Activated CD8-positive, alpha-beta T cell treated with anti-CD3 and anti-CD28 coated beads, Interleukin-2, amount 10 ng/mL, durations not matched to agents 7 days and 5 days (primary cell): ENCODE data around the gene UBE2L6. TPM values are rescaled to one million over a fixed set of nuclear protein-coding genes. Genes with fewer than 3 reads are reported as not detected.
A peak's percentile ranks its signal among the peaks of the same experiment; 100 is the strongest.

Source experiments
- ATAC-seq: fragments of 150-1000 bp; cut with Tn5 transposase; one replicate; pipeline ENCODE4 v1.10.0; 2021; ENCODE audit warnings: moderate library complexity
- CTCF ChIA-PET: fragments of 350-600 bp; sonication (Branson Sonifier 250); formaldehyde crosslinking; loops from one replicate; lab custom pipeline; 2021; ENCODE audit warnings: antibody characterized with exemption; lab: Charles Lee
- POLR2A ChIA-PET: fragments of 350-600 bp; sonication (Branson Sonifier 250); formaldehyde crosslinking; loops from one replicate; lab custom pipeline; 2021; ENCODE audit warnings: antibody characterized with exemption; lab: Charles Lee
- DNase-seq: peaks from one replicate; pipeline ENCODE4 v3.0.0-alpha.2; 2020
- H3K27ac Mint-ChIP-seq: one replicate; pipeline ENCODE4 v1.8.0; 2021; ENCODE audit warnings: mild to moderate bottlenecking, mixed read lengths
- H3K27me3 Mint-ChIP-seq: one replicate; pipeline ENCODE4 v1.8.0; 2021; ENCODE audit warnings: low read depth, mixed read lengths
- H3K36me3 Mint-ChIP-seq: one replicate; pipeline ENCODE4 v1.8.0; 2021; ENCODE audit warnings: low read depth, mixed read lengths
- H3K4me1 Mint-ChIP-seq: one replicate; pipeline ENCODE4 v1.8.0; 2021; ENCODE audit warnings: low read depth, mixed read lengths
- H3K4me3 Mint-ChIP-seq: one replicate; pipeline ENCODE4 v1.8.0; 2021; ENCODE audit warnings: mild to moderate bottlenecking, mixed read lengths
- H3K9me3 Mint-ChIP-seq: one replicate; pipeline ENCODE4 v1.8.0; 2022; ENCODE audit warnings: mixed read lengths; ENCODE audit not compliant: insufficient read depth
- total RNA-seq, 2 experiments: library from RNA; stranded (reverse); gene quantifications; one replicate each; pipeline ENCODE4 v1.2.3, GENCODE V29; 2021

UBE2L6 gene
- 100 to 1,000 TPM; 222 to 232 TPM for total RNA-seq

DNA sequence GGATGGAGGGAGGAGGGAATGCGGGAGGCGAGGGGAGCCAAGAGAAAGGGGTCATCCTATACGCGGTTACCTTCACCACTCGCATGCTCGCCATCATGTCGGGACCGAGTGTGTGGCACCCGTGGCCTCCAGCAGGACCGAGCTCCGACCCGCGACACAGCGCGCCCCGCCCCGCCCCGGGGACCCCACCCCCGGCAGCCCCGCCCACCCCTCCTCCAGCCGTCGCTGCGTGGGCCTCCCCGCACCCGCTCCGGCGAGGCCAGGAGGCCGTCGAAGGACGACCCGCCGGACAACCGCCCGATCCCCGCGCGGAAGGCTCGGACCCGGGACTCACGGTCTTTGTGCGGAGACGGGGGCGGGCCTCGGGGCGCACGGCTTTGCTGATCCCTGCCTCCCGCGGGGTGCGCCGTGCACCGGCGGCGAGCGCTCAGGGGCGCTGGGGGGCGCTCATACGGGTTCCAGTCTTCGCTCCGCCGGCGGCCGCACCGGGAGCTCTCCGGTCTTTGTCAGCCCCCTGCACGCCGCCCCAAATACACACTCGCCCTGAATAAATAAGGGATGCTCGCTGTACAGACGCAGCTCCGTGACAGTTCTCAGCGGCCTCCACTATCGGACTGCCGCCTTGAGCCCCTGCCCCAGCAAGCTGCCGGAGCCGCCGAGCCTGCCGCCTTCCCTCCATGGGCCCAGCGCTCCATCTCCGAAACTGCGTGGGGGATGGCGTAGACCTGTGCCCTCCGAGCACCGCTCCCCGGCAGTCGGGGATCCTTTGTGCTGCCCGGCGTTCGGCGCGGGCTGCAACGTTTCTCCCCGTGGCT is at the start of gene UBE2L6:
TSS of gene UBE2L6 (minus strand) at position 158 of the 815 bp plus-strand sequence. CDS start at position 97, 61 bp downstream.
- ATAC-seq (peak; percentile 76), DNase-seq (peak; percentile 72)
- H3K36me3 Mint-ChIP-seq, result peaks cover 34% of the 10 kb centered on the region
- ChIA-PET POLR2A (interaction anchor here (1.0 to 2.6 kb wide), 11 partner anchors 17 to 174 kb away, joined by 3 to 34 read pairs (median 5); partner anchors contain the start of genes SELENOH and TIMM10), CTCF (interaction anchor here (0.8 to 9.3 kb wide), 25 partner anchors 8 to 233 kb away, joined by 3 to 421 read pairs (median 5); partner anchors contain the start of genes MED19, SELENOH, SLC43A1 and TIMM10)
- no peaks in the 10 kb centered on the region for H3K27me3 Mint-ChIP-seq
- H3K4me3 Mint-ChIP-seq, result peak within 1 kb of the TSS; percentile 97
- H3K27ac Mint-ChIP-seq, result peak within 1 kb of the TSS; percentile 93
- H3K4me1 Mint-ChIP-seq, result peaks cover 47% of the 10 kb centered on the region
- H3K9me3 Mint-ChIP-seq, result no peaks in the 10 kb centered on the region

DNA sequence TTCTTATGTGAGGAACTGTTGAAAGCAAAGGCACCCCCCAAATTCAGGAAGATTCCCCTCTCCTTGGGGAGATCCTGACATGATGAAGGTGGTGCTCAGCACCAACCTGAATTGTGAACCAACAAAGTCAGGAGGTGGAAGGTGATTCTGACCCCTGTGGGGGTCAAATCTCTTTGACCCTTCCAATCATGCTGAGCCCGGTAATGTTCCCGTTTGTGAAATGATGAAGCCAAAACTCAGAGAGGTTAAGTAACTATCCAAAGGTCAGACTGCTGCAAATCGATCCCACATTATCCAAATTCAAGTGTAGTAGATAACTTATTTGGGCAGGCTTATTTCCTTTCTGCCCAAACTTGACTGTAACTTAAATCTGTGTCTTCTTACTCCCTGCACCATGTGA is 49.1 kb upstream of the UBE2L6 start:
- ChIA-PET CTCF (no interaction called here), POLR2A (no interaction called here)
- no peak overlapping the region for H3K4me3 Mint-ChIP-seq
- DNase-seq, result no peak
- H3K27ac Mint-ChIP-seq, result no peak overlapping the region
- H3K9me3 Mint-ChIP-seq, result peaks cover 9% of the 10 kb centered on the region
- H3K36me3 Mint-ChIP-seq, result no peaks in the 10 kb centered on the region
- no peak for ATAC-seq
- no peaks in the 10 kb centered on the region for H3K4me1 Mint-ChIP-seq
- H3K27me3 Mint-ChIP-seq, result peaks cover 16% of the 10 kb centered on the region

GRCh38 chr11:57615308-57615707 is 47.8 kb upstream of the UBE2L6 start:
- Mint-ChIP-seq H3K9me3 (peaks cover 4% of the 10 kb centered on the region), H3K4me1 (no peaks in the 10 kb centered on the region), H3K27ac (no peak overlapping the region), H3K4me3 (no peak overlapping the region), H3K36me3 (no peaks in the 10 kb centered on the region), H3K27me3 (peaks cover 20% of the 10 kb centered on the region)
- POLR2A ChIA-PET, result no interaction called here
- no peak for ATAC-seq
- no peak for DNase-seq
- CTCF ChIA-PET, result no interaction called here

DNA sequence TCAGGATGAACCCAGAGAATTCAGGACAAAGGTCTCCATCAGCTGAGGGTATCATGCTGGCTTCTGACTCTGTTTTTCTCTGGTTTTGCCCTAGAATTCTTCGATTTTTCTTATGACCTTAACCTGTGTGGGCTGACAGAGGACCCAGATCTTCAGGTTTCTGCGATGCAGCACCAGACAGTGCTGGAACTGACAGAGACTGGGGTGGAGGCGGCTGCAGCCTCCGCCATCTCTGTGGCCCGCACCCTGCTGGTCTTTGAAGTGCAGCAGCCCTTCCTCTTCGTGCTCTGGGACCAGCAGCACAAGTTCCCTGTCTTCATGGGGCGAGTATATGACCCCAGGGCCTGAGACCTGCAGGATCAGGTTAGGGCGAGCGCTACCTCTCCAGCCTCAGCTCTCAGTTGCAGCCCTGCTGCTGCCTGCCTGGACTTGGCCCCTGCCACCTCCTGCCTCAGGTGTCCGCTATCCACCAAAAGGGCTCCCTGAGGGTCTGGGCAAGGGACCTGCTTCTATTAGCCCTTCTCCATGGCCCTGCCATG is 46.8 kb upstream of the UBE2L6 start:
- Mint-ChIP-seq H3K4me1 (no peaks in the 10 kb centered on the region), H3K9me3 (no peaks in the 10 kb centered on the region), H3K27me3 (peaks cover 23% of the 10 kb centered on the region), H3K4me3 (no peak overlapping the region), H3K27ac (no peak overlapping the region), H3K36me3 (no peaks in the 10 kb centered on the region)
- ChIA-PET POLR2A (no interaction called here), CTCF (interaction anchor here (1.0 to 1.1 kb wide), 2 partner anchors 10 to 25 kb away, joined by 3 read pairs; no protein-coding TSS in a partner anchor)
- no peak for DNase-seq
- no peak for ATAC-seq

DNA sequence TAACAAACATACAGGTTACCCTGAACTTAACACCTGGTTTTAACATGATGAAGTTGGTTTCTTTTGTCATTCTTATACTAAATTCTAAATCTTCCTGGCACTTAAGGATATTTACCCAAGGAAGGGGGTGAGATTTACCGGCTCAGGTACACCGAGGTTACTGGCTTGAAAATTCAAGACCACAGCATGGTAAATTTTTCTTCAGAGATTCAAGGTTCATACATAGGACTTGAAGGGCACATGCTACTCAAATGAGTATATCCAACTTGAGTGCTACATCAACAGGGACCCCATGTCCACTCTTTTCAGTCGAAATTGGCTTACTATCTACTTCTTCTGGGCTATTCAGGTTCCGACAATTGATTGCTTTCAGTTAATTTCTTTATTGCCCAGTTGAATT is 42.7 kb upstream of the UBE2L6 start:
- no peak for DNase-seq
- ChIA-PET POLR2A (no interaction called here), CTCF (interaction anchor here (1.1 kb wide), 1 partner anchor 42 kb away, joined by 3 read pairs; no protein-coding TSS in a partner anchor)
- H3K4me1 Mint-ChIP-seq, result no peaks in the 10 kb centered on the region
- H3K27me3 Mint-ChIP-seq, result peaks cover 37% of the 10 kb centered on the region
- no peak overlapping the region for H3K4me3 Mint-ChIP-seq
- no peak overlapping the region for H3K27ac Mint-ChIP-seq
- H3K36me3 Mint-ChIP-seq, result no peaks in the 10 kb centered on the region
- no peaks in the 10 kb centered on the region for H3K9me3 Mint-ChIP-seq
- ATAC-seq, result no peak

GRCh38 chr11:57605028-57605420 is 37.6 kb upstream of the UBE2L6 start:
- H3K4me3 Mint-ChIP-seq, result no peak overlapping the region
- POLR2A ChIA-PET, result interaction anchor here (0.6 to 0.7 kb wide), 2 partner anchors 29 to 1907 kb away, joined by 3 read pairs; no protein-coding TSS in a partner anchor
- DNase-seq (no peak), ATAC-seq (no peak)
- no peaks in the 10 kb centered on the region for H3K36me3 Mint-ChIP-seq
- peaks cover 5% of the 10 kb centered on the region for H3K4me1 Mint-ChIP-seq
- peaks cover 27% of the 10 kb centered on the region for H3K27me3 Mint-ChIP-seq
- no peaks in the 10 kb centered on the region for H3K9me3 Mint-ChIP-seq
- CTCF ChIA-PET, result interaction anchor here (0.7 to 2.6 kb wide), 8 partner anchors 9 to 196 kb away, joined by 3 to 7 read pairs (median 4); no protein-coding TSS in a partner anchor
- H3K27ac Mint-ChIP-seq, result no peak overlapping the region

DNA sequence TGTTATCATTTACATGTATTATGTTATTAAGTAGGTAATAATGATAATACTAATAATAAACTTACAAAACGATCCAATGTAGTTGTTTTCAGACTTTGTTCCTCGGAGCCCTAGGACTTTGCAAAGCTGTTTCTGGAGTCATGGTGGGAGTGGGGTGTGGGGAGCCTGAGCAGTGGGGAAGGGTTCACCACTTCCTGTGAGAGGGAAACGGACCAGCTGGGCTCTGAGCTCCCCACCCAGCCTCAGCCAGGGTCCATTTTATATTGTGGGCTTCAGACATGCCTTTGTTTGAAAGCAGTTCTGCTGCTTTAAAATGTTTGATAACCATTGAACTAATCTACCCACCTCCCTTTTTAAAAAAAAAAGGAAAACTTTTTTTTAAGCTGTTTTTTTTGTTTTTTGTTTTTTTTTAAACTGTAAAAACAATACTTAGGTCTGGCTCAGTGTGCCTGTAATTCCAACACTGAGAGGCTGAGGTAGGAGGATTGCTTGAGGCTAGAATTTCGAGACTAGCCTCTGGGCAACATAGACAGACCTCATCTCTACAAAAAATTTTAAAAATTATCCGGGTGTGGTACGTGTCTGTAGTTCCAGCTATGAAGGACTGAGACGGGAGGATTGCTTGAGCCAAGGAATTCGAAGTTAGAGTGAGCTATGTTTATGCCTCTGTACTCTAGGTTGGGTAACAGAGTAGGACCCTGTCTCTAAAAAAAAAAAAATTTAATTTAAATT is 37.0 kb upstream of the UBE2L6 start:
- H3K27ac Mint-ChIP-seq, result no peak overlapping the region
- H3K4me1 Mint-ChIP-seq, result peaks cover 5% of the 10 kb centered on the region
- no peaks in the 10 kb centered on the region for H3K9me3 Mint-ChIP-seq
- no peak for ATAC-seq
- peaks cover 27% of the 10 kb centered on the region for H3K27me3 Mint-ChIP-seq
- ChIA-PET CTCF (interaction anchor here (0.7 to 2.6 kb wide), 9 partner anchors 9 to 196 kb away, joined by 3 to 7 read pairs (median 3); no protein-coding TSS in a partner anchor), POLR2A (interaction anchor here (0.6 to 0.7 kb wide), 2 partner anchors 29 to 1906 kb away, joined by 3 read pairs; no protein-coding TSS in a partner anchor)
- no peak overlapping the region for H3K4me3 Mint-ChIP-seq
- peak; percentile 24 for DNase-seq
- H3K36me3 Mint-ChIP-seq, result no peaks in the 10 kb centered on the region

GRCh38 chr11:57601297-57601696 is 33.8 kb upstream of the UBE2L6 start:
- Mint-ChIP-seq H3K27ac (no peak overlapping the region), H3K4me1 (peaks cover 9% of the 10 kb centered on the region), H3K36me3 (no peaks in the 10 kb centered on the region), H3K4me3 (no peak overlapping the region), H3K27me3 (peaks cover 33% of the 10 kb centered on the region), H3K9me3 (no peaks in the 10 kb centered on the region)
- DNase-seq (no peak), ATAC-seq (no peak)
- CTCF ChIA-PET, result interaction anchor here (1.3 kb wide), 1 partner anchor 108 kb away, joined by 3 read pairs; no protein-coding TSS in a partner anchor
- POLR2A ChIA-PET, result no interaction called here

GRCh38 chr11:57599381-57599780 is 31.9 kb upstream of the UBE2L6 start:
- DNase-seq (no peak), ATAC-seq (no peak)
- peaks cover 36% of the 10 kb centered on the region for H3K27me3 Mint-ChIP-seq
- ChIA-PET CTCF (no interaction called here), POLR2A (no interaction called here)
- no peaks in the 10 kb centered on the region for H3K9me3 Mint-ChIP-seq
- no peak overlapping the region for H3K27ac Mint-ChIP-seq
- H3K36me3 Mint-ChIP-seq, result no peaks in the 10 kb centered on the region
- H3K4me3 Mint-ChIP-seq, result no peak overlapping the region
- peaks cover 6% of the 10 kb centered on the region for H3K4me1 Mint-ChIP-seq

- peaks cover 39% of the 10 kb centered on the region for H3K27me3 Mint-ChIP-seq
- H3K36me3 Mint-ChIP-seq, result no peaks in the 10 kb centered on the region
- DNase-seq (no peak), ATAC-seq (no peak)
- H3K4me3 Mint-ChIP-seq, result no peak overlapping the region
- H3K4me1 Mint-ChIP-seq, result peaks cover 4% of the 10 kb centered on the region
- H3K27ac Mint-ChIP-seq, result no peak overlapping the region
- POLR2A ChIA-PET, result no interaction called here
- CTCF ChIA-PET, result interaction anchor here (0.6 kb wide), 1 partner anchor 30 kb away, joined by 3 read pairs; no protein-coding TSS in a partner anchor
- H3K9me3 Mint-ChIP-seq, result no peaks in the 10 kb centered on the region
Observed at GRCh38 chr11:57598831-57599155, 31.3 kb upstream of the UBE2L6 start.
